ENCODE measurements around the gene TEPSIN.

DNA sequence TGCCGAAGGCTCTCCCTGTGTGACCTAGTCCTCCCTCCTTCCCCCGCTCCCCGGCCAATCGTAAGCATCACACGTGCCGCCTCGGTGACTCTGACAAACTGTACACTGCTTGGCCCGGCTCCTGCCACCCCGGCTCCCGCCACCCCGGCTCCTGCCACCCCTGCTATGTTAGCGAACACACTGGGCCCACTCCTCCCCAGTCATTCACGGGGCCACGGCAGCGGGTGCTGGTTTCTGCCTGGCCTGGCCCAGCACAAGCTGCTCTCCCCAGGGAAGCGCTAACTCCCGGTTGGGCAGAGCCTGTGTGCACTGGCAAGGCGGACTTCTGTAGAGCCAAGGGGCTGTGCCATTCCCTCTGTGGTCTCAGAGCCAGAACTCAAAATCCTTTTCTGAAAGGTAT is 22.2 kb upstream of the TEPSIN start:
- TF ChIP-seq, protein P1, sequence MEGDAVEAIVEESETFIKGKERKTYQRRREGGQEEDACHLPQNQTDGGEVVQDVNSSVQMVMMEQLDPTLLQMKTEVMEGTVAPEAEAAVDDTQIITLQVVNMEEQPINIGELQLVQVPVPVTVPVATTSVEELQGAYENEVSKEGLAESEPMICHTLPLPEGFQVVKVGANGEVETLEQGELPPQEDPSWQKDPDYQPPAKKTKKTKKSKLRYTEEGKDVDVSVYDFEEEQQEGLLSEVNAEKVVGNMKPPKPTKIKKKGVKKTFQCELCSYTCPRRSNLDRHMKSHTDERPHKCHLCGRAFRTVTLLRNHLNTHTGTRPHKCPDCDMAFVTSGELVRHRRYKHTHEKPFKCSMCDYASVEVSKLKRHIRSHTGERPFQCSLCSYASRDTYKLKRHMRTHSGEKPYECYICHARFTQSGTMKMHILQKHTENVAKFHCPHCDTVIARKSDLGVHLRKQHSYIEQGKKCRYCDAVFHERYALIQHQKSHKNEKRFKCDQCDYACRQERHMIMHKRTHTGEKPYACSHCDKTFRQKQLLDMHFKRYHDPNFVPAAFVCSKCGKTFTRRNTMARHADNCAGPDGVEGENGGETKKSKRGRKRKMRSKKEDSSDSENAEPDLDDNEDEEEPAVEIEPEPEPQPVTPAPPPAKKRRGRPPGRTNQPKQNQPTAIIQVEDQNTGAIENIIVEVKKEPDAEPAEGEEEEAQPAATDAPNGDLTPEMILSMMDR (IDR thresholded peaks at IDR 0.05), result no peak
- no peak for TF ChIP-seq POLR2A (IDR thresholded peaks at IDR 0.05)

All from esophagus squamous epithelium (tissue), 4 donors.